ENCODE data around the gene BTBD2. TPM values are rescaled to one million over a fixed set of nuclear protein-coding genes. Genes with fewer than 3 reads are reported as not detected.
A peak's percentile ranks its signal among the peaks of the same experiment; 100 is the strongest.

BTBD2 gene
- total and polyA plus RNA-seq, 2 of the 8 experiments (the other 6 are each of a cell fraction or from before 2014, with no cell fraction given) = 91.7 to 92.3 TPM

DNA sequence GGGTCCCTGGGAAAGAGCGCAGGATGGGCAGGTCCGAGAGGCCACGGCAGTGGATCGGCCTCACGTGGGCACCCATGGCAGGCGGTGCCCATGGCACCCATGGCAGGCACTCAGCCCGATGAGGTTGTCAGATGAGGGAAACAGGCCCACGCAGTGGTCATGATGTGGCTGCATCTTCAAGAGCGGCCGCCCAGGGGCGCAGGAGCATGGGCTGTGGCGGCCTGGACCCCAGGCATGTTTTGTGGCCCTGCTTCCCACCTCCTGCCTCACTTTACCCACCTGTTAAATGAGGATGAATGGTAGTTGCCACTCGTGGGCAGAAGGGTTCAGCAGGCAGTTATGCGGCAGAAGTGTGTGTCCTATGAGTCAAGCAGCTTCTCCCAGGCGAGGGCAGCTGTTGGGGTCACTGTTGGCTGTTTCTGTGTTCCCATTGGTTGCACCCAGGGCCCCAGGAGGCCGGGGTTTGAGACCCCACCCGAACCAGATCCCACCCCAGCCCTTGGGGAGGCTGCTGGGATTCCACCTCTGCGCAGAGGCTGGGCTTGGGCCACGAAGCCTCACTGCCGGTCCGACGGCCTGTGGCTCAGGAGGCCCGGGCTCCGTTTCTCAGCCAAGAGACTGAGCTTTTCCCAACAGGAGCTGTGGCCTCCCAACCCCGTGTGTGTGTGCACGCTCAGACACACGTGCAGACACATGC, 44.6 kb downstream of the BTBD2 start:
- Histone ChIP-seq H4K5ac (ENCODE audit: insufficient read length, low read depth, low read length) (no peak overlapping the region), H3K14ac (ENCODE audit: insufficient read length) (no peak overlapping the region), H3K56ac (replicated peaks; ENCODE audit: insufficient read length, low read depth, low read length) (no peak overlapping the region), H3K9me3 (ENCODE audit: insufficient read depth in 2 of 2, low read depth in 1 of 2, low read length in 1 of 2) (no peaks in the 10 kb centered on the region), H2BK20ac (ENCODE audit: low read length) (no peak overlapping the region), H3K27me3 (replicated peaks in 1 of 4; ENCODE audit: control insufficient read depth in 3 of 4, extremely low read depth in 1 of 4, insufficient read depth in 3 of 4, low read length in 3 of 4) (no peaks in the 10 kb centered on the region), H2BK120ac (replicated peaks; ENCODE audit: low read depth, low read length) (no peak overlapping the region), H2BK15ac (ENCODE audit: low read length) (no peak overlapping the region), H3K9ac (replicated peaks in 1 of 4; ENCODE audit: extremely low read depth in 1 of 4, low read depth in 3 of 4, low read length in 3 of 4) (no peak overlapping the region; a peak in 1 of 7 replicates), H2AFZ (ENCODE audit: low read length) (no peak overlapping the region), H3K4me3 (ENCODE audit: extremely low read depth in 1 of 4, insufficient read depth in 2 of 4, low read depth in 3 of 4, low read length in 4 of 4) (no peak overlapping the region), H3K4me1 (replicated peaks in 1 of 4; ENCODE audit: control insufficient read depth in 3 of 4, insufficient read depth in 4 of 4, low read length in 3 of 4) (no peaks in the 10 kb centered on the region), H2BK5ac (ENCODE audit: low read depth, low read length) (no peak overlapping the region), H4K91ac (replicated peaks; ENCODE audit: insufficient read length, low read length) (no peak overlapping the region), H3K79me1 (ENCODE audit: low read depth, low read length) (peaks cover 20% of the 10 kb centered on the region), H2AK5ac (ENCODE audit: low read depth, low read length) (no peak overlapping the region), H4K20me1 (replicated peaks in 1 of 2; ENCODE audit: control insufficient read depth in 1 of 2, insufficient read depth in 2 of 2, low read length in 2 of 2) (peaks cover 19 to 46% of the 10 kb centered on the region in 2 experiments), H3K27ac (ENCODE audit: low read depth, low read length) (no peak overlapping the region), H3K23me2 (ENCODE audit: low read depth, low read length) (no peaks in the 10 kb centered on the region), H3K4ac (replicated peaks; ENCODE audit: insufficient read length, low read depth, low read length) (peak overlapping the region; percentile 53), H3K4me2 (ENCODE audit: insufficient read depth in 1 of 2, low read depth in 2 of 2, low read length in 2 of 2) (no peak overlapping the region), H3K23ac (ENCODE audit: insufficient read length) (no peak overlapping the region), H3K18ac (ENCODE audit: extremely low read depth, low read length) (no peak overlapping the region), H3K79me2 (ENCODE audit: control insufficient read depth in 1 of 2, insufficient read depth in 2 of 2, low read length in 2 of 2) (peaks cover 4 to 50% of the 10 kb centered on the region in 2 experiments; a peak in 3 of 4 replicates), H2BK12ac (ENCODE audit: low read depth, low read length) (no peak overlapping the region), H4K8ac (ENCODE audit: extremely low read depth, insufficient read depth, low read length) (no peak overlapping the region; the same call in 1 of the 2 replicates), H3K36me3 (ENCODE audit: control insufficient read depth in 2 of 4, insufficient read depth in 4 of 4, low read length in 3 of 4) (peaks cover 2 to 20% (median 8%) of the 10 kb centered on the region in 4 experiments; a peak in 5 of 8 replicates)
- 95% methylated on average over 26 of the region's 27 CpGs; no CpG with 5 or more reads in 1 of the 2 experiments for WGBS, 2 experiments (ENCODE audit: extremely low coverage in 1 of 2, insufficient coverage in 1 of 2, insufficient read length in 1 of 2, insufficient replicate concordance in 2 of 2, low coverage in 1 of 2, low lambda C conversion rate in 2 of 2, missing lambda C conversion rate in 1 of 2)
- CTCF ChIA-PET (ENCODE audit: partially characterized antibody) = interaction anchor here (1.0 to 4.2 kb wide), 3 partner anchors 25 to 41 kb away, joined by 4 to 13 read pairs (median 5); no protein-coding TSS in a partner anchor
- FAIRE-seq (no peak), DNase-seq (ENCODE audit: low read depth in 1 of 2, low spot score in 2 of 2) (no peak)
- POLR2A ChIA-PET (ENCODE audit: partially characterized antibody) = interaction anchor here (0.6 kb wide), 1 partner anchor 55 kb away, joined by 3 read pairs; no protein-coding TSS in a partner anchor
- no peak for TF ChIP-seq RNF2 (IDR thresholded peaks at IDR 0.05; ENCODE audit: borderline replicate concordance, low read depth, low read length, missing control alignments, poor library complexity, severe bottlenecking)
- no peak for TF ChIP-seq ZNF274 (IDR thresholded peaks at IDR 0.05; ENCODE audit: borderline replicate concordance, extremely low read depth, low read length)
- no peak for TF ChIP-seq NANOG (IDR thresholded peaks at IDR 0.05; ENCODE audit: insufficient read depth, low read depth, low read length, poor library complexity, severe bottlenecking)
- no peak for TF ChIP-seq GABPA (IDR thresholded peaks at IDR 0.05; ENCODE audit: borderline replicate concordance, insufficient read depth, low read length)
- TF ChIP-seq JUND (IDR thresholded peaks at IDR 0.05; ENCODE audit: low read length) = no peak
- TF ChIP-seq CTBP2 (IDR thresholded peaks at IDR 0.05; ENCODE audit: borderline replicate concordance, insufficient read depth, insufficient read length, low read length) = no peak
- TF ChIP-seq TCF12 (IDR thresholded peaks at IDR 0.05; ENCODE audit: low read depth, low read length) = no peak
- TF ChIP-seq POU5F1 (IDR thresholded peaks at IDR 0.05; ENCODE audit: low read depth, low read length) = no peak
- TF ChIP-seq SUZ12 (IDR thresholded peaks at IDR 0.05; ENCODE audit: low read length) = no peak
